ENCODE results near the gene CTNND1. TPM values are rescaled to one million over a fixed set of nuclear protein-coding genes. Genes with fewer than 3 reads are reported as not detected.
A peak's percentile ranks its signal among the peaks of the same experiment; 100 is the strongest.

Gene CTNND1
- total and polyA plus RNA-seq, 2 of the 8 experiments (the other 6 are each of a cell fraction or from before 2014, with no cell fraction given), result 91.9 to 164 TPM

DNA sequence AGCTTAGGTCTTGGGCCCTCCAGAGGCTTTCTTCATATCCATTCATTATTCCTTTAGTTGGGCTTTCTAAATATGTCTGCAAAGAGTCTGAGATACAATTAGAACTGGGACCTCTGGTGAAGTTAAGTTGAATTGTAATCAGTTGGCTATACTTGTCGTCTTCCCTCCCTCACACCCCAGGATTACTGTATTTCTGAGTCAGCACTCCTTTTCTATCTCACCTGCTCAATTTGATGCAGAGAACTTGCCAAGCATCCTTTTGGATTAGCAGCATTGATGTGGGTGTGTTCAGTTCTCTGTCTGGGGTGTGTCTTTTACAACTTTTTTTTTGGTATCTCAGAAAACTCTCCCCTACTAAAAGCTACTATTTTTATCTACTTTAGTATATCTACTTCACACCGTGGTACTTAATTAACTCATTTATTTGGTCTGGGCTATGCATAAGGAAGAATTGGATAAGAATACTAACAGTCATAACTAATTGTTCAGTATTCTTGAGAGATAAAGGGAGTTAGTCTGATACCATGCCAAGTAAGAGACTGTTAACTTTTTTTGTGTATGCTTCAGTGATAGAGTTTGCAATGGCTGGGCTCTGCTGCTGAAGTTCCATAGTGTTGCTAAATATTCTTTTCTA, 15.1 kb downstream of the CTNND1 start:
- H4K20me1 ChIP-seq (replicated peaks in 1 of 2; ENCODE audit: control insufficient read depth in 1 of 2, insufficient read depth in 2 of 2, low read length in 2 of 2), result peaks cover 3 to 19% of the 10 kb centered on the region in 2 experiments
- no peak overlapping the region for H3K9ac ChIP-seq (replicated peaks in 1 of 4; ENCODE audit: extremely low read depth in 1 of 4, low read depth in 3 of 4, low read length in 3 of 4)
- H3K4me1 ChIP-seq (replicated peaks in 1 of 4; ENCODE audit: control insufficient read depth in 3 of 4, insufficient read depth in 4 of 4, low read length in 3 of 4), result peaks cover 23 to 41% (median 35%) of the 10 kb centered on the region in 4 experiments

More for the DNA sequence above, 15.1 kb downstream of the CTNND1 start:
- Histone ChIP-seq H2BK15ac (ENCODE audit: low read length) (no peak overlapping the region), H3K79me1 (ENCODE audit: low read depth, low read length) (peaks cover 6% of the 10 kb centered on the region), H3K23ac (ENCODE audit: insufficient read length) (no peak overlapping the region), H3K36me3 (ENCODE audit: control insufficient read depth in 2 of 4, insufficient read depth in 4 of 4, low read length in 3 of 4) (no peaks in the 10 kb centered on the region), H3K4me2 (ENCODE audit: insufficient read depth in 1 of 2, low read depth in 2 of 2, low read length in 2 of 2) (peak overlapping the region; percentile 37 to 63; a peak in 3 of 4 replicates), H3K27ac (ENCODE audit: low read depth, low read length) (peak overlapping the region; percentile 89; the same call in 1 of the 2 replicates), H3K79me2 (ENCODE audit: control insufficient read depth in 1 of 2, insufficient read depth in 2 of 2, low read length in 2 of 2) (peaks cover 38 to 95% of the 10 kb centered on the region in 2 experiments), H3K27me3 (replicated peaks in 1 of 4; ENCODE audit: control insufficient read depth in 3 of 4, extremely low read depth in 1 of 4, insufficient read depth in 3 of 4, low read length in 3 of 4) (no peaks in the 10 kb centered on the region), H3K23me2 (ENCODE audit: low read depth, low read length) (no peaks in the 10 kb centered on the region), H2BK20ac (ENCODE audit: low read length) (no peak overlapping the region), H4K91ac (replicated peaks; ENCODE audit: insufficient read length, low read length) (no peak overlapping the region), H2BK5ac (ENCODE audit: low read depth, low read length) (no peak overlapping the region), H3K9me3 (ENCODE audit: insufficient read depth in 2 of 2, low read depth in 1 of 2, low read length in 1 of 2) (no peaks in the 10 kb centered on the region), H3K4ac (replicated peaks; ENCODE audit: insufficient read length, low read depth, low read length) (no peak overlapping the region), H4K8ac (ENCODE audit: extremely low read depth, insufficient read depth, low read length) (no peak overlapping the region), H3K14ac (ENCODE audit: insufficient read length) (no peak overlapping the region), H2BK12ac (ENCODE audit: low read depth, low read length) (no peak overlapping the region), H3K56ac (replicated peaks; ENCODE audit: insufficient read length, low read depth, low read length) (no peak overlapping the region), H2AFZ (ENCODE audit: low read length) (no peak overlapping the region), H4K5ac (ENCODE audit: insufficient read length, low read depth, low read length) (no peak overlapping the region), H3K18ac (ENCODE audit: extremely low read depth, low read length) (no peak overlapping the region), H2AK5ac (ENCODE audit: low read depth, low read length) (no peak overlapping the region), H3K4me3 (ENCODE audit: extremely low read depth in 1 of 4, insufficient read depth in 2 of 4, low read depth in 3 of 4, low read length in 4 of 4) (no peak overlapping the region), H2BK120ac (replicated peaks; ENCODE audit: low read depth, low read length) (no peak overlapping the region)
- ChIA-PET POLR2A (ENCODE audit: partially characterized antibody) (interaction anchor here (0.7 to 14.4 kb wide), 6 partner anchors 11 to 117 kb away, joined by 3 to 329 read pairs (median 16); partner anchors contain the start of gene CTNND1), CTCF (ENCODE audit: partially characterized antibody) (interaction anchor here (0.7 to 9.6 kb wide), 5 partner anchors 9 to 31 kb away, joined by 3 to 86 read pairs (median 6); partner anchors contain the start of gene CTNND1)
- 0 out of 3 replicates have a peak, but pooled peaks of 1 of the 2 experiments have one; percentile 18 for TF ChIP-seq POLR2A (IDR thresholded peaks at IDR 0.05; ENCODE audit: control extremely low read depth in 1 of 2, low read depth in 2 of 2, low read length in 2 of 2)
- no peak for TF ChIP-seq CTBP2 (IDR thresholded peaks at IDR 0.05; ENCODE audit: borderline replicate concordance, insufficient read depth, insufficient read length, low read length)
- no peak for FAIRE-seq
- WGBS, 2 experiments (ENCODE audit: extremely low coverage in 1 of 2, insufficient coverage in 1 of 2, insufficient read length in 1 of 2, insufficient replicate concordance in 2 of 2, low coverage in 1 of 2, low lambda C conversion rate in 2 of 2, missing lambda C conversion rate in 1 of 2), result 77% methylated on average over 2 of the region's 2 CpGs; no CpG with 5 or more reads in 1 of the 2 experiments
- DNase-seq (ENCODE audit: low read depth in 1 of 2, low spot score in 2 of 2), result no peak
